SU-DHL-6 (cell line): ENCODE measurements around the gene EPHA5.

Experiments
- H2AFZ ChIP-seq: fragments of 200-600 bp; sonication (generic); 2 replicates; pipeline ENCODE4 v1.6.1; 2014; ENCODE audit warnings: low read depth, mild to moderate bottlenecking, moderate library complexity, mixed read lengths, antibody characterized with exemption, low read length; ENCODE audit not compliant: severe bottlenecking
- H3F3A ChIP-seq: fragments of 200-600 bp; shearing (Covaris generic); 2 replicates; pipeline ENCODE4 v1.6.0; 2016; ENCODE audit warnings: antibody characterized with exemption, mild to moderate bottlenecking; ENCODE audit not compliant: insufficient read depth
- H3K27ac ChIP-seq: fragments of 200-600 bp; sonication (generic); 2 replicates; pipeline ENCODE4 v1.5.1; 2016; ENCODE audit warnings: low read depth, mild to moderate bottlenecking, low read length, moderate library complexity, mixed read lengths
- H3K27me3 ChIP-seq: fragments of 200-600 bp; sonication (generic), shearing (Covaris generic); 2 replicates; pipeline ENCODE4 v1.6.0; 2014; ENCODE audit warnings: mild to moderate bottlenecking, low read length
- H3K36me3 ChIP-seq: fragments of 200-600 bp; sonication (generic); 2 replicates; pipeline ENCODE4 v1.6.1; 2014; ENCODE audit warnings: mild to moderate bottlenecking, low read length, mixed read lengths
- H3K4me2 ChIP-seq: fragments of 300-600, 200-600 bp; shearing (Covaris generic), sonication (generic); 2 replicates; pipeline ENCODE4 v1.6.0; 2014; ENCODE audit warnings: low read length, low read depth, mild to moderate bottlenecking; ENCODE audit not compliant: poor library complexity, severe bottlenecking
- H3K4me3 ChIP-seq: fragments of 200-600 bp; sonication (generic); 2 replicates; pipeline ENCODE4 v1.5.1; 2014; ENCODE audit warnings: antibody characterized with exemption, low read length, mild to moderate bottlenecking, mixed read lengths; ENCODE audit not compliant: insufficient read depth, poor library complexity, severe bottlenecking
- H3K79me2 ChIP-seq: fragments of 200-600 bp; sonication (generic); 2 replicates; pipeline ENCODE4 v1.6.1; 2014; ENCODE audit warnings: mild to moderate bottlenecking, low read length, moderate library complexity; ENCODE audit not compliant: insufficient read depth
- H3K9ac ChIP-seq: fragments of 200-600 bp; sonication (generic); 2 replicates; pipeline ENCODE4 v1.7.0; 2014; ENCODE audit warnings: mild to moderate bottlenecking, low read length
- H3K9me2 ChIP-seq: fragments of 200-600 bp; sonication (generic); replicated peaks from 2 replicates; pipeline ENCODE4 v1.6.1; 2014; ENCODE audit warnings: low read length; ENCODE audit not compliant: insufficient read depth
- H3K9me3 ChIP-seq: fragments of 200-600 bp; sonication (generic); 2 replicates; pipeline ENCODE4 v1.6.1; 2014; ENCODE audit warnings: low read length, mixed read lengths; ENCODE audit not compliant: insufficient read depth
- H4K20me1 ChIP-seq: fragments of 200-600 bp; sonication (generic); 2 replicates; pipeline ENCODE4 v1.6.1; 2014; ENCODE audit warnings: low read depth, mild to moderate bottlenecking, antibody characterized with exemption, low read length, moderate library complexity, mixed read lengths
- EZH2phosphoT487 ChIP-seq: fragments of 200-600 bp; sonication (generic), shearing (Covaris generic); conservative IDR thresholded peaks from 2 replicates; pipeline ENCODE4 v1.6.1; 2018; ENCODE audit warnings: mild to moderate bottlenecking, antibody characterized with exemption, low read length, moderate library complexity, mixed read lengths
- TF ChIP-seq, protein P1 (sequence below): fragments of 200-600 bp; sonication (generic); IDR thresholded peaks from one replicate; pipeline ENCODE4 v1.5.1; 2017; ENCODE audit warnings: antibody characterized with exemption, mild to moderate bottlenecking, low read length, moderate library complexity; ENCODE audit not compliant: insufficient read depth, poor library complexity, severe bottlenecking

Gene EPHA5

GRCh38 chr4:65456579-65456978, 213.7 kb downstream of the EPHA5 start:
- Histone ChIP-seq H3K4me3 (no peak overlapping the region), H3K27ac (no peak overlapping the region), H3K27me3 (no peaks in the 10 kb centered on the region), H3K4me2 (no peak overlapping the region), H3K79me2 (no peaks in the 10 kb centered on the region), H3F3A (no peaks in the 10 kb centered on the region), H4K20me1 (no peaks in the 10 kb centered on the region), H2AFZ (no peak overlapping the region), H3K9ac (no peak overlapping the region), H3K9me2 (no peaks in the 10 kb centered on the region), H3K9me3 (no peaks in the 10 kb centered on the region), H3K36me3 (no peaks in the 10 kb centered on the region)
- TF ChIP-seq, protein P1, sequence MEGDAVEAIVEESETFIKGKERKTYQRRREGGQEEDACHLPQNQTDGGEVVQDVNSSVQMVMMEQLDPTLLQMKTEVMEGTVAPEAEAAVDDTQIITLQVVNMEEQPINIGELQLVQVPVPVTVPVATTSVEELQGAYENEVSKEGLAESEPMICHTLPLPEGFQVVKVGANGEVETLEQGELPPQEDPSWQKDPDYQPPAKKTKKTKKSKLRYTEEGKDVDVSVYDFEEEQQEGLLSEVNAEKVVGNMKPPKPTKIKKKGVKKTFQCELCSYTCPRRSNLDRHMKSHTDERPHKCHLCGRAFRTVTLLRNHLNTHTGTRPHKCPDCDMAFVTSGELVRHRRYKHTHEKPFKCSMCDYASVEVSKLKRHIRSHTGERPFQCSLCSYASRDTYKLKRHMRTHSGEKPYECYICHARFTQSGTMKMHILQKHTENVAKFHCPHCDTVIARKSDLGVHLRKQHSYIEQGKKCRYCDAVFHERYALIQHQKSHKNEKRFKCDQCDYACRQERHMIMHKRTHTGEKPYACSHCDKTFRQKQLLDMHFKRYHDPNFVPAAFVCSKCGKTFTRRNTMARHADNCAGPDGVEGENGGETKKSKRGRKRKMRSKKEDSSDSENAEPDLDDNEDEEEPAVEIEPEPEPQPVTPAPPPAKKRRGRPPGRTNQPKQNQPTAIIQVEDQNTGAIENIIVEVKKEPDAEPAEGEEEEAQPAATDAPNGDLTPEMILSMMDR, result no peak
- no peak for TF ChIP-seq EZH2phosphoT487

DNA sequence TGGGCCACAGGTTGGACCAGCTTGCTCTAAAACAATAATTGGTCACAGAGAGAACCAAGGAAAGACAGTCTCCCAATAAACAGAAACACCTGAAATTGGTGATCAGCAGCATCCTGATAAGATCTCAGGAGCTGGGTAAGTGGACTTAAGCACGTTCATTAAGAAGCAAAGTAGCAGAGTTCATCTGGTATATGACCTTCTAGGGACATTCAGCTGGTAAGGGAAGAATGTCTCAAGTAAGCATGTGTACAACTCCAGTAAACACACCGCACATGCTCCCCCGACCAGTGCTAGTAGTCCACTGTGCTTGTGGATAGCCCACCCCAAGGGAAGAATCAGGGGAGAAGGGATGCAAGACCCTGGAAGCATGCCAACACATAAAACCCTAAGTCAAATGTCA, 216.9 kb downstream of the EPHA5 start:
- Histone ChIP-seq H3K9me2 (no peaks in the 10 kb centered on the region), H3K4me2 (no peak overlapping the region), H3K79me2 (no peaks in the 10 kb centered on the region), H3K27me3 (no peaks in the 10 kb centered on the region), H3K36me3 (no peaks in the 10 kb centered on the region), H3K9me3 (no peaks in the 10 kb centered on the region), H3F3A (no peaks in the 10 kb centered on the region), H3K4me3 (no peak overlapping the region), H2AFZ (no peak overlapping the region), H4K20me1 (no peaks in the 10 kb centered on the region), H3K27ac (no peak overlapping the region), H3K9ac (no peak overlapping the region)
- TF ChIP-seq EZH2phosphoT487, result no peak
- TF ChIP-seq, protein P1, result no peak

GRCh38 chr4:65450899-65451298, 219.4 kb downstream of the EPHA5 start:
- H3K27ac ChIP-seq, result no peak overlapping the region

More at GRCh38 chr4:65450899-65451298, 219.4 kb downstream of the EPHA5 start:
- H3K9me3 ChIP-seq, result no peaks in the 10 kb centered on the region
- no peak overlapping the region for H2AFZ ChIP-seq
- TF ChIP-seq, protein P1, result no peak
- TF ChIP-seq EZH2phosphoT487, result no peak
- H3K4me2 ChIP-seq, result no peak overlapping the region
- no peaks in the 10 kb centered on the region for H4K20me1 ChIP-seq
- H3K9ac ChIP-seq, result no peak overlapping the region
- no peaks in the 10 kb centered on the region for H3F3A ChIP-seq
- no peaks in the 10 kb centered on the region for H3K79me2 ChIP-seq
- no peaks in the 10 kb centered on the region for H3K9me2 ChIP-seq
- no peaks in the 10 kb centered on the region for H3K27me3 ChIP-seq
- no peak overlapping the region for H3K4me3 ChIP-seq
- no peaks in the 10 kb centered on the region for H3K36me3 ChIP-seq
